ENCODE results near the gene TTC39C.

TTC39C gene

GRCh38 chr18:23994361-23994902, 20.1 kb upstream of the TTC39C start:
- TF ChIP-seq ZFX (IDR thresholded peaks at IDR 0.05) (no peak), CTCF (conservative IDR thresholded peaks at IDR 0.05) (no peak)
- H3K27ac ChIP-seq = no peak overlapping the region

- no peak overlapping the region for H3K27ac ChIP-seq
- TF ChIP-seq ZFX (IDR thresholded peaks at IDR 0.05) (no peak), CTCF (conservative IDR thresholded peaks at IDR 0.05) (no peak)
These were observed 19.4 kb upstream of the TTC39C start for GRCh38 chr18:23995180-23995579.

- no peak overlapping the region for H3K27ac ChIP-seq
- TF ChIP-seq CTCF (conservative IDR thresholded peaks at IDR 0.05) (no peak), ZFX (IDR thresholded peaks at IDR 0.05) (no peak)
These were observed 16.5 kb upstream of the TTC39C start for GRCh38 chr18:23998018-23998417.

- TF ChIP-seq CTCF (conservative IDR thresholded peaks at IDR 0.05) = no peak
- TF ChIP-seq ZFX (IDR thresholded peaks at IDR 0.05) = no peak
- no peak overlapping the region for H3K27ac ChIP-seq
These were observed 15.7 kb upstream of the TTC39C start for GRCh38 chr18:23998820-23999219.

- no peak for TF ChIP-seq ZFX (IDR thresholded peaks at IDR 0.05)
- TF ChIP-seq CTCF (conservative IDR thresholded peaks at IDR 0.05) = no peak
- H3K27ac ChIP-seq = no peak overlapping the region
These were observed 13.7 kb upstream of the TTC39C start for GRCh38 chr18:24000613-24001490.

GRCh38 chr18:24002479-24002878, 12.1 kb upstream of the TTC39C start:
- no peak overlapping the region for H3K27ac ChIP-seq
- no peak for TF ChIP-seq ZFX (IDR thresholded peaks at IDR 0.05)
- TF ChIP-seq CTCF (conservative IDR thresholded peaks at IDR 0.05) = no peak

GRCh38 chr18:24003288-24003687, 11.3 kb upstream of the TTC39C start:
- no peak overlapping the region for H3K27ac ChIP-seq
- TF ChIP-seq ZFX (IDR thresholded peaks at IDR 0.05) = no peak
